Measurements from ENCODE around the gene ARL14EP. TPM values are rescaled to one million over a fixed set of nuclear protein-coding genes. Genes with fewer than 3 reads are reported as not detected.
A peak's percentile ranks its signal among the peaks of the same experiment; 100 is the strongest.

ARL14EP gene
- 10 to 100 TPM; 39.0 to 43.6 TPM for total RNA-seq

GRCh38 chr11:30322826-30323710 is at the start of gene ARL14EP:
ARL14EP (plus strand) TSS chr11:30323104; CDS start chr11:30330949, 7,845 bp downstream.
- Mint-ChIP-seq H3K27ac (peak within 1 kb of the TSS; percentile 94), H3K4me3 (peak within 1 kb of the TSS; percentile 96), H3K4me1 (peaks cover 35% of the 10 kb centered on the region), H3K36me3 (peaks cover 7% of the 10 kb centered on the region), H3K27me3 (peaks cover 6% of the 10 kb centered on the region), H3K9me3 (no peaks in the 10 kb centered on the region)
- ATAC-seq (ENCODE audit: low read depth) (peak; percentile 92), DNase-seq (peak; percentile 89)
- POLR2A ChIA-PET = interaction anchor here (0.6 to 1.6 kb wide), 9 partner anchors 10 to 195 kb away, joined by 3 to 10 read pairs (median 3); no protein-coding TSS in a partner anchor

- H3K36me3 Mint-ChIP-seq = peaks cover 4% of the 10 kb centered on the region
- ATAC-seq (ENCODE audit: low read depth) (no peak), DNase-seq (no peak)
- H3K27me3 Mint-ChIP-seq = peaks cover 10% of the 10 kb centered on the region
- POLR2A ChIA-PET = no interaction called here
- no peak overlapping the region for H3K27ac Mint-ChIP-seq
- no peaks in the 10 kb centered on the region for H3K9me3 Mint-ChIP-seq
- peaks cover 14% of the 10 kb centered on the region for H3K4me1 Mint-ChIP-seq
- H3K4me3 Mint-ChIP-seq = no peak overlapping the region
These were observed 45.7 kb upstream of the ARL14EP start for GRCh38 chr11:30277176-30277575.

- H3K4me1 Mint-ChIP-seq = peaks cover 27% of the 10 kb centered on the region
- H3K4me3 Mint-ChIP-seq = no peak overlapping the region
- H3K36me3 Mint-ChIP-seq = peaks cover 7% of the 10 kb centered on the region
- H3K9me3 Mint-ChIP-seq = peaks cover 2% of the 10 kb centered on the region
- peaks cover 2% of the 10 kb centered on the region for H3K27me3 Mint-ChIP-seq
- H3K27ac Mint-ChIP-seq = no peak overlapping the region
- DNase-seq (no peak), ATAC-seq (ENCODE audit: low read depth) (no peak)
- POLR2A ChIA-PET = no interaction called here
These were observed 43.1 kb upstream of the ARL14EP start for GRCh38 chr11:30279796-30280195.

- Mint-ChIP-seq H3K4me3 (peak overlapping the region; percentile 73), H3K9me3 (peaks cover 2% of the 10 kb centered on the region), H3K36me3 (peaks cover 7% of the 10 kb centered on the region), H3K27ac (peak overlapping the region; percentile 83), H3K27me3 (no peaks in the 10 kb centered on the region), H3K4me1 (peaks cover 27% of the 10 kb centered on the region)
- POLR2A ChIA-PET = interaction anchor here (0.7 to 2.1 kb wide), 2 partner anchors 41 to 107 kb away, joined by 3 to 10 read pairs; partner anchors contain the start of gene ARL14EP
- DNase-seq (peak; percentile 46), ATAC-seq (ENCODE audit: low read depth) (peak; percentile 38)
These were observed 41.2 kb upstream of the ARL14EP start for GRCh38 chr11:30281476-30282288.

- Mint-ChIP-seq H3K27me3 (no peaks in the 10 kb centered on the region), H3K27ac (peak overlapping the region; percentile 83), H3K9me3 (peaks cover 2% of the 10 kb centered on the region), H3K4me1 (peaks cover 27% of the 10 kb centered on the region), H3K36me3 (peaks cover 7% of the 10 kb centered on the region), H3K4me3 (peak overlapping the region; percentile 73)
- POLR2A ChIA-PET = interaction anchor here (0.7 to 2.1 kb wide), 2 partner anchors 41 to 107 kb away, joined by 3 to 10 read pairs; partner anchors contain the start of gene ARL14EP
- ATAC-seq (ENCODE audit: low read depth) (peak; percentile 90), DNase-seq (peak; percentile 70)
These were observed 40.6 kb upstream of the ARL14EP start for GRCh38 chr11:30282289-30282631.

- DNase-seq (no peak), ATAC-seq (ENCODE audit: low read depth) (no peak)
- Mint-ChIP-seq H3K36me3 (peaks cover 5% of the 10 kb centered on the region), H3K4me3 (no peak overlapping the region), H3K27me3 (no peaks in the 10 kb centered on the region), H3K9me3 (peaks cover 2% of the 10 kb centered on the region), H3K27ac (no peak overlapping the region), H3K4me1 (peaks cover 37% of the 10 kb centered on the region)
- POLR2A ChIA-PET = no interaction called here
These were observed 38.1 kb upstream of the ARL14EP start for GRCh38 chr11:30284836-30285235.

GRCh38 chr11:30285416-30286121 is 37.3 kb upstream of the ARL14EP start:
- no peaks in the 10 kb centered on the region for H3K27me3 Mint-ChIP-seq
- POLR2A ChIA-PET = no interaction called here

GRCh38 chr11:30291331-30291730 is 31.6 kb upstream of the ARL14EP start:
- Mint-ChIP-seq H3K27ac (no peak overlapping the region), H3K9me3 (no peaks in the 10 kb centered on the region), H3K4me3 (no peak overlapping the region), H3K36me3 (peaks cover 1% of the 10 kb centered on the region), H3K4me1 (peaks cover 10% of the 10 kb centered on the region), H3K27me3 (peaks cover 4% of the 10 kb centered on the region)
- no peak for DNase-seq
- no peak for ATAC-seq (ENCODE audit: low read depth)
- POLR2A ChIA-PET = no interaction called here

More at GRCh38 chr11:30285416-30286121, 37.3 kb upstream of the ARL14EP start:
- ATAC-seq (ENCODE audit: low read depth) (no peak), DNase-seq (no peak)
- Mint-ChIP-seq H3K4me3 (no peak overlapping the region), H3K4me1 (peaks cover 34% of the 10 kb centered on the region), H3K36me3 (peaks cover 5% of the 10 kb centered on the region), H3K27ac (no peak overlapping the region), H3K9me3 (peaks cover 2% of the 10 kb centered on the region)

GRCh38 chr11:30292545-30292944 is 30.4 kb upstream of the ARL14EP start:
- peaks cover 4% of the 10 kb centered on the region for H3K27me3 Mint-ChIP-seq
- H3K36me3 Mint-ChIP-seq = peaks cover 1% of the 10 kb centered on the region
- ATAC-seq (ENCODE audit: low read depth) (no peak), DNase-seq (no peak)
- no peak overlapping the region for H3K27ac Mint-ChIP-seq
- no peak overlapping the region for H3K4me3 Mint-ChIP-seq
- H3K9me3 Mint-ChIP-seq = no peaks in the 10 kb centered on the region
- H3K4me1 Mint-ChIP-seq = peaks cover 10% of the 10 kb centered on the region
- POLR2A ChIA-PET = no interaction called here

GRCh38 chr11:30295178-30295885 is 27.6 kb upstream of the ARL14EP start:
- Mint-ChIP-seq H3K4me1 (no peaks in the 10 kb centered on the region), H3K36me3 (peaks cover 5% of the 10 kb centered on the region), H3K27ac (no peak overlapping the region), H3K27me3 (peaks cover 4% of the 10 kb centered on the region), H3K4me3 (no peak overlapping the region), H3K9me3 (peaks cover 7% of the 10 kb centered on the region)
- ATAC-seq (ENCODE audit: low read depth) = no peak
- POLR2A ChIA-PET = no interaction called here
- DNase-seq = no peak

- no peaks in the 10 kb centered on the region for H3K4me1 Mint-ChIP-seq
- H3K4me3 Mint-ChIP-seq = no peak overlapping the region
- peaks cover 1% of the 10 kb centered on the region for H3K36me3 Mint-ChIP-seq
- H3K27me3 Mint-ChIP-seq = peaks cover 11% of the 10 kb centered on the region
- DNase-seq (no peak), ATAC-seq (ENCODE audit: low read depth) (no peak)
- no peak overlapping the region for H3K27ac Mint-ChIP-seq
- POLR2A ChIA-PET = no interaction called here
- H3K9me3 Mint-ChIP-seq = peaks cover under 1% of the 10 kb centered on the region
These were observed 18.3 kb upstream of the ARL14EP start for GRCh38 chr11:30304620-30305019.

- H3K27ac Mint-ChIP-seq = no peak overlapping the region
- H3K4me3 Mint-ChIP-seq = no peak overlapping the region
- ATAC-seq (ENCODE audit: low read depth) (no peak), DNase-seq (no peak)
- peaks cover 2% of the 10 kb centered on the region for H3K4me1 Mint-ChIP-seq
- H3K27me3 Mint-ChIP-seq = peaks cover 13% of the 10 kb centered on the region
- H3K9me3 Mint-ChIP-seq = peaks cover 5% of the 10 kb centered on the region
- POLR2A ChIA-PET = no interaction called here
- no peaks in the 10 kb centered on the region for H3K36me3 Mint-ChIP-seq
These were observed 12.3 kb upstream of the ARL14EP start for GRCh38 chr11:30310623-30311022.

All from activated naive CD8-positive, alpha-beta T cell treated with anti-CD3 and anti-CD28 coated beads, Interleukin-2, amount 10 ng/mL, durations not matched to agents 7 days and 5 days (primary cell).